ENCODE results near the gene ACAN. TPM values are rescaled to one million over a fixed set of nuclear protein-coding genes. Genes with fewer than 3 reads are reported as not detected.

Gene ACAN
- polyA plus RNA-seq, 2 donors = 0.04 TPM; not detected in 1

DNA sequence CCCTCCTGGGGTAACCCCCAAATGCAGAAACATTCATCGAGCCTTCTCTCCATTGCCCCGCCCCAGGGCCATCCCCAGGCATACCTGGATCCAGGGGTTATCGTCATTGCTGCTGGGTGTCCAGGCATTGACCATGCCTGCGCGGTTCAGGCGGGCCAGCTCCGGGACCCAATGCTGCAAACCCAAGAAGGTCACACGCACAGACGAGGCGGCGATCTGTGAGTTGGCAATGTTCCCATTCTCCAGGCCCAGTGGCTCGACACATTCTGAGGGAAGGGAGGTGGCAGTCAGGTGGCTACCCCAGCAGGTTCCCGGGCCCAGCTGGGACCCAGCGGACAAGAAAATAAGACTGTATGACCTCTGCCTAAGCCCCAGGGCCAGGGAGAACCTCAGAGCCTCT, 103.9 kb downstream of the ACAN start:
- Histone ChIP-seq H3K27me3 (ENCODE audit: control insufficient read depth in 1 of 2, insufficient read depth in 2 of 2, low read length in 2 of 2) (no peaks in the 10 kb centered on the region), H3K9me3 (ENCODE audit: control insufficient read depth in 2 of 2, insufficient read depth in 1 of 2, low read depth in 1 of 2, low read length in 1 of 2) (no peaks in the 10 kb centered on the region), H3K4me3 (ENCODE audit: low read depth in 1 of 2, low read length in 2 of 2) (no peak overlapping the region), H3K36me3 (ENCODE audit: control insufficient read depth in 2 of 2, insufficient read depth in 2 of 2, low read length in 1 of 2) (peaks cover 0 to 15% of the 10 kb centered on the region in 2 donors), H3K27ac (ENCODE audit: low read depth in 2 of 2, low read length in 1 of 2) (no peak overlapping the region), H3K4me1 (ENCODE audit: control insufficient read depth in 2 of 2, insufficient read depth in 2 of 2, low read length in 1 of 2) (peaks cover 3 to 6% of the 10 kb centered on the region in 2 donors)
- 84 to 88% methylated on average over 14 of the region's 14 CpGs for WGBS, 2 donors

DNA sequence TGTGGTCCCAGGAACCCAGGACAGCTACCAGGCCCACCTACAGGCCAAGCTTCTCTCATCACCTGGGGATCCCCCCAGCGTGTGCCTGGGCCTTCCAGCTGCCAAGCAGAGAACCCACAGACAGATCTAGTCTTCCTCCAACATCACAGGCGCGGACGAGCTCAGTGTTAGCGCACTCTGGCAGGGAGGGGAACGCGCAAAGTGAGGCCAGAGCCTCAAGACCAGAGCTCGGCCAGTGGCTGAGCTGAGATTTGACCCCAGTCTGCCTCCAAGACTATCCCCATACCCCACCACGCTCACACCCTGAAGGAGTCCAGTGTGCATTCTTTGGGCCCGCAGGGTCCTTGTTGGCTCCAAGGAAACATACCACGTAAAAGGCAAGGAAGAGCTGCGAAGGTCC, 104.9 kb downstream of the ACAN start:
- WGBS, 2 donors = 92% methylated on average over 12 of the region's 12 CpGs
- no peaks in the 10 kb centered on the region for H3K9me3 ChIP-seq (ENCODE audit: control insufficient read depth in 2 of 2, insufficient read depth in 1 of 2, low read depth in 1 of 2, low read length in 1 of 2)
- peaks cover 3 to 7% of the 10 kb centered on the region in 2 donors for H3K4me1 ChIP-seq (ENCODE audit: control insufficient read depth in 2 of 2, insufficient read depth in 2 of 2, low read length in 1 of 2)
- H3K36me3 ChIP-seq (ENCODE audit: control insufficient read depth in 2 of 2, insufficient read depth in 2 of 2, low read length in 1 of 2) = peaks cover 0 to 12% of the 10 kb centered on the region in 2 donors
- H3K27ac ChIP-seq (ENCODE audit: low read depth in 2 of 2, low read length in 1 of 2) = no peak overlapping the region
- no peak overlapping the region for H3K4me3 ChIP-seq (ENCODE audit: low read depth in 1 of 2, low read length in 2 of 2)
- no peaks in the 10 kb centered on the region for H3K27me3 ChIP-seq (ENCODE audit: control insufficient read depth in 1 of 2, insufficient read depth in 2 of 2, low read length in 2 of 2)

DNA sequence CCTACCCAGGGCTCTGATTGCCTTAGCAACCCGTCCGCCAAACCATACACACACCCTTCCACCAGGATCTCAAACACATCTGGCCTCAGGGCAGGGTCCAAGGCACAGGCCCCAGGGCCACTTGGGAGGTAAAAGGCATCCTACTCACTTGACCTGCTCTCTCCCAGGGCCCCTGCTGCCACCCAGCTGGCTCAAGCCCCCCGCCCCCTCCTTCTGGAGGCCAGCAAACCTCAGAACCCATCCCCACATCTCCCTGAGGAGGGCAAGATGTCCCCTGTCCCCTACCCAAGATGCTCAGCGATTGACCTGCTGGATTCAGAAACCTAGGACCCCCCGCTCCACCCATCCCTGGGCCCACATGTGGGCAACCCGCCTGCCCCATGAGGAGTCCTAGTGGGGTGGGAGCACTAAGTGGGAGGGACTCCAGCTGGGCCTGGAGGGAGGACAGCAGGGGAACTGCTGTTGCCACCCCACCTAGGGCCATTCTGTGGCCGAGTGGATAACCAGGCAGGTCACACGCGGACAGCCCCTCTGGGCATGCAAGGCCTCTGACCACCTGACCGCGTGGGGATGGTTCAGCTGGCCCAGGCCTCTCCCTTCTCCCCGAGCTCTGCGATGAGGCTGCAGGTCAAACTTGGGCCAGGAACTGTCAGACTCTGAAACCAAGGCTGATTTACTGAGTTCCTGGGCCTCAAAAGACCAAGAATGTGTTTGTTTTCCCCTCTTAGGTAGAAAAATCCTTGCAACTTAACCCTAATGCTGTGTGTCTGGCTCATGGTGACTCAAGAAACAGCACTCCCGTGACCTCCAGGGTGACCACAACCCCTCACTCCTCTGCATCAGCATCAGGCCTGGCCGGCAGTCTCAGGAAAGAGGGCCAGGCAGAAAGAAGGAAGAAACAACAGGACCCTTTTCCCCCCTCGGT, 105.7 kb downstream of the ACAN start:
- WGBS, 2 donors = 89 to 90% methylated on average over 16 of the region's 16 CpGs
- H3K27ac ChIP-seq (ENCODE audit: low read depth in 2 of 2, low read length in 1 of 2) = no peak overlapping the region
- peaks cover 3 to 7% of the 10 kb centered on the region in 2 donors for H3K4me1 ChIP-seq (ENCODE audit: control insufficient read depth in 2 of 2, insufficient read depth in 2 of 2, low read length in 1 of 2)
- no peak overlapping the region for H3K4me3 ChIP-seq (ENCODE audit: low read depth in 1 of 2, low read length in 2 of 2)
- peaks cover 0 to 10% of the 10 kb centered on the region in 2 donors for H3K36me3 ChIP-seq (ENCODE audit: control insufficient read depth in 2 of 2, insufficient read depth in 2 of 2, low read length in 1 of 2)
- no peaks in the 10 kb centered on the region for H3K27me3 ChIP-seq (ENCODE audit: control insufficient read depth in 1 of 2, insufficient read depth in 2 of 2, low read length in 2 of 2)
- H3K9me3 ChIP-seq (ENCODE audit: control insufficient read depth in 2 of 2, insufficient read depth in 1 of 2, low read depth in 1 of 2, low read length in 1 of 2) = no peaks in the 10 kb centered on the region

DNA sequence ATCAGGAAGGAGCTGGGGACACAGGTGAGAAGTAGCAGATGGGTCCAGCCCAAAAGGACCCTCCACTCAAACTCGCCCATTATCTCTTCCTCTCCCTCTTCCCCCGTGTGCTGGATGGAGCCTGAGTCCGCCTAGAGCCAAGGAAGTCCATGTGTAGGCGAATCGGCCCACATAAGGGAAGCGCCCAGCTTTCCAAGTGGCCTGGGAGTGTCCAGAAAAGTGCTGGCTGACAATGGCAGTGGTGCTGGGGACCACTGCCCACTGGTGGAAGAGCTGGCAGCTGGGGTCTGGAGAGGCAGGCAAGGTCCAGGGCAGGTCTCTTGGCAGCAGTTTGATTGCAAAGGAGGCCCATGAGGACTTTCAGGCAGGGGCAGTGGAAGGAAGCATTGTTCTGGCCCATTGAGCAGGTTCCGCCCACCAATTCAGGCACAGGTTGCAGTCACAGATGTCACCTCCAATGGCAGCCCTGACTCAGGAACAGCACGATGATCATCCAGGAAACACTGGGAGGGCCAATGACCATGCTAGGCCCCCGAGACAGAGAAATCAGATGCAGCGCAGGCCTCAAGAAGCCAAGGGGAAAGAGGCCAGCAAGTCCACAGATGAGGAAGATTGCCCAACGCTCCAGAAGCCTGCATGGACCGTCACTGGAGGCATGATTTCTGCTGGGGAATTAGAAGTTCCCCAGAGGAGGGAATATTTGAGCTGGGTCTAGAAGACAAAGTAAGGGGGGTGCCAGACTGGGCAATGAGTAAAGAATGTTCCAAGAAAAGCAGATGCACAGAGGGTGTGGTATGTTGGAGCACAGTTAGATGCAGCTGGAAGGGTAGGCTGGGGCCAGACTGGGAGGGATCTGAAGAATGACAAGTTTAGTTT, 107.0 kb downstream of the ACAN start:
- 86 to 89% methylated on average over 12 of the region's 12 CpGs for WGBS, 2 donors
- Histone ChIP-seq H3K4me1 (ENCODE audit: control insufficient read depth in 2 of 2, insufficient read depth in 2 of 2, low read length in 1 of 2) (peaks cover 3 to 7% of the 10 kb centered on the region in 2 donors), H3K4me3 (ENCODE audit: low read depth in 1 of 2, low read length in 2 of 2) (no peak overlapping the region), H3K27ac (ENCODE audit: low read depth in 2 of 2, low read length in 1 of 2) (no peak overlapping the region), H3K27me3 (ENCODE audit: control insufficient read depth in 1 of 2, insufficient read depth in 2 of 2, low read length in 2 of 2) (no peaks in the 10 kb centered on the region), H3K36me3 (ENCODE audit: control insufficient read depth in 2 of 2, insufficient read depth in 2 of 2, low read length in 1 of 2) (peaks cover 0 to 8% of the 10 kb centered on the region in 2 donors), H3K9me3 (ENCODE audit: control insufficient read depth in 2 of 2, insufficient read depth in 1 of 2, low read depth in 1 of 2, low read length in 1 of 2) (no peaks in the 10 kb centered on the region)

DNA sequence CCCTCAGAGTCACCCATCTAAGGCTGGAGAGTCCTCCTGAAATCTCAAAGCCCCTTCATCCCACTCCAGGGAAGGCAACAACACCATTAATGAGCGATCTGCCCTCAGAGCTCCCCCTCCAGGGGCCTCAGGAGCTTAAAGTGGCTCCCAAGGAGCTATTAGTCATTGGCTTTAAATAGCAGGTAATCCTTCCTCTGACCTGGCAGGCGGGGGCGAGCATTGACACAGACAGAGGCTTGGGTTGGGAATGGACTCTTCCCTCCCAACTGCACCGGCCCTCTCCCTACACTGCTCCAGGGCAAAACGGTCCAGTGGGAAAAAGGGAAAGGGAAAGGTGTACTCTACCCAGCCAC, 108.5 kb downstream of the ACAN start:
- Histone ChIP-seq H3K27me3 (ENCODE audit: control insufficient read depth in 1 of 2, insufficient read depth in 2 of 2, low read length in 2 of 2) (no peaks in the 10 kb centered on the region), H3K27ac (ENCODE audit: low read depth in 2 of 2, low read length in 1 of 2) (peak overlapping the region in 1 of 2 donors; percentile 90), H3K9me3 (ENCODE audit: control insufficient read depth in 2 of 2, insufficient read depth in 1 of 2, low read depth in 1 of 2, low read length in 1 of 2) (no peaks in the 10 kb centered on the region), H3K4me3 (ENCODE audit: low read depth in 1 of 2, low read length in 2 of 2) (peak overlapping the region; percentile 80 to 97), H3K4me1 (ENCODE audit: control insufficient read depth in 2 of 2, insufficient read depth in 2 of 2, low read length in 1 of 2) (peaks cover 3 to 7% of the 10 kb centered on the region in 2 donors), H3K36me3 (ENCODE audit: control insufficient read depth in 2 of 2, insufficient read depth in 2 of 2, low read length in 1 of 2) (peaks cover 0 to 6% of the 10 kb centered on the region in 2 donors)
- WGBS, 2 donors = 36 to 49% methylated on average over 5 of the region's 5 CpGs

DNA sequence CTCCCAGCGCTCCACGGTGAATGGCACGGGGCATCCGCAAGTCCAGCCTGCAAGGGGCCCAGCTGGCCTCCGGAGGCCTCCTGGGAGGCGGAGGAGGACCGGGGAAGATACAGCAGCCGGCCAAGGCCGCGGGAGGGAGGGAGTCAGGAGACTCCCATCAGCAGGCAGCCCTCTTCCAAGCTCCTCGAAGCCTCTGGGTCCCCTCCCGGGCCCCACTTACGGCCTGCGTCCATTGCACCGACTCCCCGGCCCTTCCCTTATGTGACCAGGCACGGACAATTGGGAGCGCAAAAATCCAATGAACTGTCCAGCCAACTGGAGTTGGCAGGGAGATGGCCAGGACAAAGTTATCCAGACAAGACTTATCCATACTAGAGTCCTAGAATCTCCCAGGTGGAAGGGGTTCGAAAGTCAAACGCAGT, 109.3 kb downstream of the ACAN start:
- Histone ChIP-seq H3K27me3 (ENCODE audit: control insufficient read depth in 1 of 2, insufficient read depth in 2 of 2, low read length in 2 of 2) (no peaks in the 10 kb centered on the region), H3K4me1 (ENCODE audit: control insufficient read depth in 2 of 2, insufficient read depth in 2 of 2, low read length in 1 of 2) (peaks cover 3 to 7% of the 10 kb centered on the region in 2 donors), H3K9me3 (ENCODE audit: control insufficient read depth in 2 of 2, insufficient read depth in 1 of 2, low read depth in 1 of 2, low read length in 1 of 2) (no peaks in the 10 kb centered on the region), H3K27ac (ENCODE audit: low read depth in 2 of 2, low read length in 1 of 2) (peak overlapping the region; percentile 90), H3K36me3 (ENCODE audit: control insufficient read depth in 2 of 2, insufficient read depth in 2 of 2, low read length in 1 of 2) (peaks cover 0 to 6% of the 10 kb centered on the region in 2 donors), H3K4me3 (ENCODE audit: low read depth in 1 of 2, low read length in 2 of 2) (peak overlapping the region; percentile 80 to 97)
- 12 to 14% methylated on average over 19 to 20 of the region's 20 CpGs for WGBS, 2 donors

DNA sequence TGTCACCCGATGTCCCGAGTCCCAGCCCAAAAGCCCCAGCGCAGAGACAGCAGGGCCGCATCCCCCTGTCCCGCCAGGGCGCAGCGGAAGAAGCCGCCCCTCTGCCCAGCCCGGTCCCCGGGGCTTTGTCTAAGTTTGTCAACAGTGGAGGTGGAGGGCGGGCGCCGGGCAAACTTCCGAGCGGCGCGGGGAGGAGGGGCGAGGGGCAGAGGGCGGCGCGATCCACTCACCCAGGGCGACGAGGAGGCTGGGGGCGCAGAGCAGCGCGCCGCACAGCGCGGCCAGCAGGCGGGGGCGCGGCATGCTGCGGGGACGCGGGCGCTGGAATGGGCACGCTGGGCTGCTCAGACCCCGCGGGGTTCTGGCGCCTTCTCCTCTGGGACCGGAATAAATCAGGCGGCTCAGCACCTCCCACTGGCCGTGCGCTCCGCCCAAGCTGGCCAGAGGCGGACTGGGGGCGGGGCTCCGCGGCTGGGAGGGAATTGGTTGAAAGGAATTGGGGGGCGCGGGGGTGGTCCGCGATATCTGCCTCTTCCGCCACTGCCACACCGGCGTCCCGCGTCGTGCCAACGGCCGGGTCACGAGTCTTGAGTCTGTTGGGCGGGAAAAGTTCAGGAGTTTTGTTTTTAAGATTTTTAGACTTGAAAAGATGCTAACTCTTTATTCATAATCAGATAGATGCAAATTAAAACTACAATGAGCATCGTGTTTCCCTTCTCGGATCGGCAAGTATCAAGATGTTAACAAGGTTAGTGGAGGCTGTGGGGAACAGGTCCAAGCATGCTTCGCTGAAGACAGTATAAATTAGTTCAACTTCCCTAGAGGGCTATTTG, 110.0 kb downstream of the ACAN start, which contains the start of gene MFGE8:
Gene MFGE8, minus strand, starts transcription at position 363 of the 833 bp plus-strand sequence. Its CDS starts 60 bp downstream, at position 303.
- H3K9me3 ChIP-seq (ENCODE audit: control insufficient read depth in 2 of 2, insufficient read depth in 1 of 2, low read depth in 1 of 2, low read length in 1 of 2) = no peaks in the 10 kb centered on the region

DNA sequence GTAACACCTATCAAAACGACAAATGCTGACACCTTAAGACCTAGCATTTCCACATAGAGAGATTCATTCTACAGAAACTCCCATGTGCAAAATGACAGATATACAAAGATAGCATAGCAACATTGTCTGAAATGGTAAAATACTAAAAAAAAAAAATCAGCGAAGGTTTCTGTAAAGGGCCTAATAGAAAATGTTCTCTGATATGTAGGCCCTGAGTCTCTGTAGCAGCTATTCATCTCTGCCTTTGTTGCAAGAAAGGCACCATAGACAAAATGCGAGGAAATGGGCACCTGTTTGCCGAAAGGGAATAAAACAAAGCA, 110.6 kb downstream of the ACAN start:
- Histone ChIP-seq H3K27ac (ENCODE audit: low read depth in 2 of 2, low read length in 1 of 2) (no peak overlapping the region), H3K27me3 (ENCODE audit: control insufficient read depth in 1 of 2, insufficient read depth in 2 of 2, low read length in 2 of 2) (no peaks in the 10 kb centered on the region), H3K4me1 (ENCODE audit: control insufficient read depth in 2 of 2, insufficient read depth in 2 of 2, low read length in 1 of 2) (peaks cover 3 to 7% of the 10 kb centered on the region in 2 donors), H3K36me3 (ENCODE audit: control insufficient read depth in 2 of 2, insufficient read depth in 2 of 2, low read length in 1 of 2) (peaks cover 0 to 6% of the 10 kb centered on the region in 2 donors), H3K4me3 (ENCODE audit: low read depth in 1 of 2, low read length in 2 of 2) (peak overlapping the region in 1 of 2 donors; percentile 80), H3K9me3 (ENCODE audit: control insufficient read depth in 2 of 2, insufficient read depth in 1 of 2, low read depth in 1 of 2, low read length in 1 of 2) (no peaks in the 10 kb centered on the region)
- WGBS, 2 donors = 53 to 56% methylated on average over 4 of the region's 4 CpGs

More for the DNA sequence above, 110.0 kb downstream of the ACAN start, which contains the start of gene MFGE8:
- Histone ChIP-seq H3K27ac (ENCODE audit: low read depth in 2 of 2, low read length in 1 of 2) (peak within 1 kb of the TSS; percentile 90), H3K27me3 (ENCODE audit: control insufficient read depth in 1 of 2, insufficient read depth in 2 of 2, low read length in 2 of 2) (no peaks in the 10 kb centered on the region), H3K4me3 (ENCODE audit: low read depth in 1 of 2, low read length in 2 of 2) (peak within 1 kb of the TSS; percentile 80 to 97), H3K4me1 (ENCODE audit: control insufficient read depth in 2 of 2, insufficient read depth in 2 of 2, low read length in 1 of 2) (peaks cover 3 to 7% of the 10 kb centered on the region in 2 donors), H3K36me3 (ENCODE audit: control insufficient read depth in 2 of 2, insufficient read depth in 2 of 2, low read length in 1 of 2) (peaks cover 0 to 6% of the 10 kb centered on the region in 2 donors)
- 1% methylated on average over 52 to 67 of the region's 67 CpGs for WGBS, 2 donors

DNA sequence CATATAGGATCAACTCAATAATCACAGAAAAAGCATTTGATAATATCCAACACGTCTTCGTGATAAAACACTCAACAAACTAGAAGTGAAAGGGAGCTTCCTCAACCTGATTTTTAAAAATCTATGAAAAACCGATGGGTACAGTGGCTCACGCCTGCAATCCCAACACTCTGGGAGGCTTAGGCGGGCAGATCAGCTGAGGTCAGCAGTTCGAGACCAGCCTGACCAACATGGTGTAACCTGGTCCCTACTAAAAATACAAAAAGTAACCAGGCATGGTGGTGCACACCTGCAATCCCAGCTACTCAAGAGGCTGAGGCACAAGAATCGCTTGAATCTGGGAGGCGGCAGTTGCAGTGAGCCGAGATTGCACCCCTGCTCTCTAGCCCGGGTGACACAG, 112.1 kb downstream of the ACAN start:
- WGBS, 2 donors = 95% methylated on average over 10 of the region's 10 CpGs
- Histone ChIP-seq H3K4me3 (ENCODE audit: low read depth in 1 of 2, low read length in 2 of 2) (no peak overlapping the region), H3K9me3 (ENCODE audit: control insufficient read depth in 2 of 2, insufficient read depth in 1 of 2, low read depth in 1 of 2, low read length in 1 of 2) (no peaks in the 10 kb centered on the region), H3K36me3 (ENCODE audit: control insufficient read depth in 2 of 2, insufficient read depth in 2 of 2, low read length in 1 of 2) (no peaks in the 10 kb centered on the region), H3K4me1 (ENCODE audit: control insufficient read depth in 2 of 2, insufficient read depth in 2 of 2, low read length in 1 of 2) (peaks cover 3 to 7% of the 10 kb centered on the region in 2 donors), H3K27me3 (ENCODE audit: control insufficient read depth in 1 of 2, insufficient read depth in 2 of 2, low read length in 2 of 2) (no peaks in the 10 kb centered on the region), H3K27ac (ENCODE audit: low read depth in 2 of 2, low read length in 1 of 2) (no peak overlapping the region)
